ENCODE results near the gene RASSF3. TPM values are rescaled to one million over a fixed set of nuclear protein-coding genes. Genes with fewer than 3 reads are reported as not detected.
"Not testable (repeated sequence)": the region's sequence is repeated elsewhere in the genome, so short reads cannot be mapped to it uniquely, and the experiment has no call there.

RASSF3 gene
- total and polyA plus RNA-seq, 2 experiments from 2014 or later, result 4.8 to 23.6 TPM

GRCh38 chr12:64618953-64619590, 8.8 kb downstream of the RASSF3 start:
- Histone ChIP-seq H3K9me3 (ENCODE audit: low read depth) (no peaks in the 10 kb centered on the region), H3K4me1 (ENCODE audit: low read depth) (no peaks in the 10 kb centered on the region), H3K36me3 (no peaks in the 10 kb centered on the region), H3K4me3 (no peak overlapping the region), H3K27me3 (no peaks in the 10 kb centered on the region), H3K27ac (no peak overlapping the region)
- TF ChIP-seq CTCF (IDR thresholded peaks at IDR 0.05; ENCODE audit: low read depth, low read length), result no peak
- peak in 1 of 2 donors; percentile 83 for DNase-seq (ENCODE audit: low read depth in 1 of 2, low spot score in 1 of 2)

GRCh38 chr12:64621257-64621942, 11.1 kb downstream of the RASSF3 start:
- Histone ChIP-seq H3K4me1 (ENCODE audit: low read depth) (peaks cover 10% of the 10 kb centered on the region), H3K4me3 (no peak overlapping the region), H3K27ac (no peak overlapping the region), H3K36me3 (no peaks in the 10 kb centered on the region), H3K27me3 (no peaks in the 10 kb centered on the region), H3K9me3 (ENCODE audit: low read depth) (no peaks in the 10 kb centered on the region)
- DNase-seq (ENCODE audit: low read depth in 1 of 2, low spot score in 1 of 2), result peak in 1 of 2 donors; percentile 34
- no peak for TF ChIP-seq CTCF (IDR thresholded peaks at IDR 0.05; ENCODE audit: low read depth, low read length)

- H3K36me3 ChIP-seq, result no peaks in the 10 kb centered on the region
- DNase-seq (ENCODE audit: low read depth in 1 of 2, low spot score in 1 of 2), result no peak
- H3K27ac ChIP-seq, result no peak overlapping the region
- TF ChIP-seq CTCF (IDR thresholded peaks at IDR 0.05; ENCODE audit: low read depth, low read length), result no peak
- no peaks in the 10 kb centered on the region for H3K9me3 ChIP-seq (ENCODE audit: low read depth)
- H3K27me3 ChIP-seq, result no peaks in the 10 kb centered on the region
- no peak overlapping the region for H3K4me3 ChIP-seq
- peaks cover 10% of the 10 kb centered on the region for H3K4me1 ChIP-seq (ENCODE audit: low read depth)
These were observed 13.7 kb downstream of the RASSF3 start for GRCh38 chr12:64624035-64624434.

- peaks cover 10% of the 10 kb centered on the region for H3K4me1 ChIP-seq (ENCODE audit: low read depth)
- no peak for TF ChIP-seq CTCF (IDR thresholded peaks at IDR 0.05; ENCODE audit: low read depth, low read length)
- no peaks in the 10 kb centered on the region for H3K27me3 ChIP-seq
- no peak overlapping the region for H3K4me3 ChIP-seq
- H3K36me3 ChIP-seq, result no peaks in the 10 kb centered on the region
- H3K9me3 ChIP-seq (ENCODE audit: low read depth), result no peaks in the 10 kb centered on the region
- peak; percentile 32 to 91 for DNase-seq (ENCODE audit: low read depth in 1 of 2, low spot score in 1 of 2)
- H3K27ac ChIP-seq, result peak overlapping the region; percentile 89
These were observed 15.2 kb downstream of the RASSF3 start for GRCh38 chr12:64625243-64626077.

GRCh38 chr12:64626588-64626987, 16.3 kb downstream of the RASSF3 start:
- not testable (repeated sequence) for H3K27ac ChIP-seq; H3K4me3 ChIP-seq; DNase-seq (ENCODE audit: low read depth in 1 of 2, low spot score in 1 of 2); H3K27me3 ChIP-seq; H3K36me3 ChIP-seq; H3K9me3 ChIP-seq (ENCODE audit: low read depth); H3K4me1 ChIP-seq (ENCODE audit: low read depth)
